Activated CD4-positive, alpha-beta T cell treated with anti-CD3 and anti-CD28 coated beads, Interleukin-2, amount 50 U/mL, for 1 hour (primary cell): ENCODE measurements around the gene ACO1.
"Not testable (repeated sequence)": the region's sequence is repeated elsewhere in the genome, so short reads cannot be mapped to it uniquely, and the experiment has no call there.

Source experiments
- DNase-seq: peaks from one replicate; pipeline ENCODE4 v3.0.0-alpha.2; 2020

The ACO1 gene

GRCh38 chr9:32384364-32385151 is at the start of gene ACO1:
TSS of gene ACO1 (plus strand) at chr9:32384643. CDS start at chr9:32405507, 20,864 bp downstream.
- peak; percentile 85 for DNase-seq

GRCh38 chr9:32334916-32335895 is 49.2 kb upstream of the ACO1 start:
- no peak for DNase-seq

- no peak for DNase-seq
Observed at GRCh38 chr9:32339424-32339823, 45.0 kb upstream of the ACO1 start.

- no peak for DNase-seq
Observed at GRCh38 chr9:32340361-32340760, 44.1 kb upstream of the ACO1 start.

- DNase-seq, result no peak
Observed at GRCh38 chr9:32344551-32345182, 39.8 kb upstream of the ACO1 start.

- no peak for DNase-seq
Observed at GRCh38 chr9:32345243-32345642, 39.2 kb upstream of the ACO1 start.

- DNase-seq, result no peak
Observed at GRCh38 chr9:32347571-32347970, 36.9 kb upstream of the ACO1 start.

GRCh38 chr9:32348106-32348695 is 36.2 kb upstream of the ACO1 start:
- no peak for DNase-seq

GRCh38 chr9:32349013-32349412 is 35.4 kb upstream of the ACO1 start:
- DNase-seq, result no peak

GRCh38 chr9:32350682-32351081 is 33.8 kb upstream of the ACO1 start:
- no peak for DNase-seq

- DNase-seq, result no peak
Observed at GRCh38 chr9:32351845-32352244, 32.6 kb upstream of the ACO1 start.

- DNase-seq, result not testable (repeated sequence)
Observed at GRCh38 chr9:32353476-32353875, 31.0 kb upstream of the ACO1 start.

- no peak for DNase-seq
Observed at GRCh38 chr9:32359452-32359851, 25.0 kb upstream of the ACO1 start.

- DNase-seq, result no peak
Observed at GRCh38 chr9:32360983-32361673, 23.3 kb upstream of the ACO1 start.

GRCh38 chr9:32371279-32371678 is 13.2 kb upstream of the ACO1 start:
- DNase-seq, result no peak

GRCh38 chr9:32371679-32372078 is 12.8 kb upstream of the ACO1 start:
- no peak for DNase-seq

GRCh38 chr9:32376285-32376684 is 8.2 kb upstream of the ACO1 start:
- no peak for DNase-seq

- peak; percentile 16 for DNase-seq
Observed at GRCh38 chr9:32378496-32378895, 5.9 kb upstream of the ACO1 start.

- peak; percentile 24 for DNase-seq
Observed at GRCh38 chr9:32378993-32379729, 5.3 kb upstream of the ACO1 start.

GRCh38 chr9:32380944-32381343 is 3.5 kb upstream of the ACO1 start:
- no peak for DNase-seq

- no peak for DNase-seq
Observed at GRCh38 chr9:32382565-32383320, 1.7 kb upstream of the ACO1 start.
